ENCODE measurements around the gene CASP8AP2.
"Not testable (repeated sequence)": the region's sequence is repeated elsewhere in the genome, so short reads cannot be mapped to it uniquely, and the experiment has no call there.

CASP8AP2 gene

GRCh38 chr6:89829472-89830169 lies at the start of gene CASP8AP2:
Gene CASP8AP2 (plus strand): TSS chr6:89829880.
- peak; percentile 98 for DNase-seq (ENCODE audit: low read depth, low spot score)

DNA sequence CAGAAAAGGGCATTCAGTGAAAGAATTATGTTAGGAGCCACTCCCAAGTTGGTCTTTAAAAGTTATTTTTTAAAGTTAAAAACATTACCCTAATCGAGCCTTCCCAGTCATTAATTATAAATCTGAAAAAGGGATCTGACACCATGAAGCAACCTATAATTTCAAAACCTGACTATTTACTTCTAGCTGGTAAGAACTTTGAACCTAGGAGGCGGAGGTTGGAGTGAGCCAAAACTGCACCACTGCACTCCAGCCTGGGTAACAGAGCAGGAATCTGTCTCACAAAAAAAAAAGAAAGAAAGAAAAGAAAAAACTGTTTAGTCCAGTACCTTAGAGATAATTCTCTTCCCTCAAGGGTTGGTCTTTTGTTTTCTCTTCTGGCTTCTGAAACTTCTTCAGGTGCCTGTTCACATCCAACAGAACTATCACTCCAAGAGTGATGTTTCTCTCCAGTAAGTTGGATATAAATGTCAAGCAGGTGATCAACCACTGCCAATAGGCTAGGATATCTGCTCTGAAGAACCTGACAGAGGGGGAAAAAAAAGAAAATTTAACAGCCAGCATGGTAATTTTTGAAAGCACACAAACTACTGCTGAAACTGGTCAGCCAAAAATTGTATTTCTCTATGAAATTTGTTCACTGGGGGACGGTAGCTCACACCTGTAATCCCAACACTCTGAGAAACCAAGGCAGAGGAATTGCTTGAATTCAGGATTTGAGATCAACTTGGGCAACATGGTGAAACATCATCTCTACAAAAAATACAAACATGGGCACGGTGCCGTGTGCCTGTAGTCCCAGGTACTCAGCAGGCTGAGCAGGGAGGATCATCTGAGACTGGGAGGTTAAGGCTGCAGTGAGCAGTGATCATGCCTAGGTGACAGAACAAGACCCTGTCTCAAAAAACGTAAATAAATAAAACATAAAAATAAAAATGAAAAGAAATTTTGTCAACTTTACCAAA lies 48.3 kb upstream of the CASP8AP2 start:
- DNase-seq (ENCODE audit: low read depth, low spot score): no peak

DNA sequence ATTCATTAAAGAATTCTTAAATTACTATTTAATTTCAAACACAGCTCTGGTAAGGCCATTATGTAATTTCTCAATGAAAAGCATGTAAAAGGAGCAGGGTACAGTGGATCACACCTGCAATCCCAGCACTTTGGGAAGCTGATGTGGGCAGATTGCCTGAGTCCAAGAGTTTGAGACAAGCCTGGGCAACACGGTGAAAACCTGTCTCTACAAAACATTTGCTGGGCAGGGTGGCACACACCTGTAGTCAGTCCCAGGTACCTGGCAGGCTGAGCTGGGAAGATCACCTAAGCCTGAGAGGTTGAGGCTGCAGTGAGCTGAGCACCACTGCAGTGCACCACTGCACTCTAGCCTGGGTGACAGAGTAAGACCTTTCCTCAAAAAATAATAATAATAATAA lies 47.5 kb upstream of the CASP8AP2 start:
- no peak for DNase-seq (ENCODE audit: low read depth, low spot score)

- DNase-seq (ENCODE audit: low read depth, low spot score): not testable (repeated sequence)
Measured at GRCh38 chr6:89783293-89783692, 46.4 kb upstream of the CASP8AP2 start.

GRCh38 chr6:89784838-89785237 lies 44.8 kb upstream of the CASP8AP2 start:
- DNase-seq (ENCODE audit: low read depth, low spot score): no peak

DNA sequence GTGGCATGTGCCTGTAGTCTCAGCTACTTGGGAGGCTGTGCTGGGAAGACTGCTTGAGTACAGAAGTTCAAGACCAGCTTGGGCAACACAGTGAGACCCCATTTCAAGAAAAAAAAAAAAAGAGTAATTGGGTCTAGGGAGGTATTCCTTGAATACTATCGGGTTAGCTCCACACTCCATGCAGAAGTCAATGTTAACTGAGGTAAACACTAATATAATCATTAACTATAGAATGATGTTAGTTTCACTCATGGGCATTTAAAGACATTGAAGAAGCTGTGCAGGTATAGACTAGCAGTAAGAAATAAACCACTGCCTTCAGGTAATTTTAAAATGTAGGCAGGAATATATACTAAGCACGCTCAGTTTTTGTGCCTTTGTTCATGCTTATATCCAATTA lies 42.7 kb upstream of the CASP8AP2 start:
- no peak for DNase-seq (ENCODE audit: low read depth, low spot score)

- no peak for DNase-seq (ENCODE audit: low read depth, low spot score)
Measured at GRCh38 chr6:89787660-89788328, 41.9 kb upstream of the CASP8AP2 start.

DNA sequence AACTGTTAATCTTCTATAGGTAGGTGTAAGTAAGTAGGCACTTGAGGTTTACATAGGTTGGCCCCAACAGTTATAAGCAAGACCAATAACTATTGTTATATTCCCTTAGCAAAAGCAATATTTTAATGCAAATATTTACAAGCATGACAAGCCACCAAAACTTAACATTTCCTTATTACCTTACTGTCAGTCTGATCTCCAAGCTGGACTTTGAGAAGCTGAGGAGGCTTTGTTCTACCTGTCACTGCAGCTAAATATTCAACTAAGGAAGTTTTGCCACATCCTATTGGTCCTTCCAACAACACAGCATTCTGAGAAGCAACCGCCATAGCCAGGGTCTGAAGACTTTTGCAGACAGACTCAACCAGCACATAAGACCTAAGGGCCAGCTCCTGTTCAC lies 39.7 kb upstream of the CASP8AP2 start:
- DNase-seq (ENCODE audit: low read depth, low spot score): no peak

DNA sequence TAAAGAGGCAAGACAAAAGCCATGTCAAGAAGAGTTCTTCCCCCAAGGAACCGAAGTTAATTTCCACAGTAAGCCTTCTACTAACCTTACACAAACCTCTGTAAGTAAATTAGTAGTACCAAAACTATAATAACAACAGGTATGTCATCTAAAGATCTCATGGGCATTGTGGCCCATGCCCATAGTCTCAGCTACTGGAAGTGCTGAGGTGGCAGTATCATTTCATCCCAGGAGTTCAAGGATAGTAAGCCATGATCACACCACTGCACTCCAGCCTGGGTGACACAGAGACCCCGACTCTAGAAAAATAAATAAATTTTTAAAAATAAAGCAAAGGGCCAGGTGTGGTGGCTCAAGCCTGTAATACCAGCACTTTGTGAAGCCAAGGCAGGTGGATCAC lies 39.3 kb upstream of the CASP8AP2 start:
- DNase-seq (ENCODE audit: low read depth, low spot score): no peak

DNA sequence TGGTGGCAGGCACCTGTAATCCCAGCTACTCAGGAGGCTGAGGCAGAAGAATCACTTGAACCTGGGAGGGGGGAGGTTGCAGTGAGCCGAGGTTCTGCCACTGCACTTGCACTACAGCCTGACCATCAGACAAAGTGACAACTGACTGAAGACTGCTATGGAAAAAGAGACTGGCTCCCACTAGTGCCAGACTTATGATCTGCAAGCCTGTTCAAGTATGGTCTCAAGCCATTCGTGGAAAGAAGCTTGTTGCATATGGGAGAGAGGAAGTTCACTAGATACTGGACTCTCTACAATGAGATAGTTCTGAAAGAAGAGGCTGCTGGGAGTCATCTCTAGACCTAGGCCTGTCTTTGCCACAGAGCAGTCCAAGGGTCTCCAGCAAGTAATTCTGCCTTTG lies 36.8 kb upstream of the CASP8AP2 start:
- DNase-seq (ENCODE audit: low read depth, low spot score): no peak

- DNase-seq (ENCODE audit: low read depth, low spot score): peak; percentile 20
Measured at GRCh38 chr6:89793586-89793985, 36.1 kb upstream of the CASP8AP2 start.

GRCh38 chr6:89794324-89794723 lies 35.4 kb upstream of the CASP8AP2 start:
- DNase-seq (ENCODE audit: low read depth, low spot score): no peak

DNA sequence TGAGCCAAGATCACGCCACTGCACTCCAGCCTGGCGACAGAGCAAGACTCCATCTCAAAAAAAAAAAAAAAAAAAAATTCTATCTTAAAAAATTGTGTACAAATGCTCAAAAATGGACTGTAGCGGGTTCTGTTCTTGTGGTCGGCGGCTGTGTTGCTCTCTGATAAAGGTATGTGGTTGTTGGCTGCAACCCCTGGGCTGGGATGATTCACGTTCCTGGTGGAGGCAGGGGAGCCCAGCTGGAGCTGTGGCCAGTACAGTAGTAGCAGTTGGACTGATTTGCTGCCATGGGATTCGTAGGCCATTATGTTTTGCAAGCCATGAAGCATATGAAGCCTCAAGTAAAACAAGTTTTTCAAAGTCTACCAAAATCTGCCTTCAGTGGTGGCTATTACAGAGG lies 32.4 kb upstream of the CASP8AP2 start:
- peak; percentile 61 for DNase-seq (ENCODE audit: low read depth, low spot score)

DNA sequence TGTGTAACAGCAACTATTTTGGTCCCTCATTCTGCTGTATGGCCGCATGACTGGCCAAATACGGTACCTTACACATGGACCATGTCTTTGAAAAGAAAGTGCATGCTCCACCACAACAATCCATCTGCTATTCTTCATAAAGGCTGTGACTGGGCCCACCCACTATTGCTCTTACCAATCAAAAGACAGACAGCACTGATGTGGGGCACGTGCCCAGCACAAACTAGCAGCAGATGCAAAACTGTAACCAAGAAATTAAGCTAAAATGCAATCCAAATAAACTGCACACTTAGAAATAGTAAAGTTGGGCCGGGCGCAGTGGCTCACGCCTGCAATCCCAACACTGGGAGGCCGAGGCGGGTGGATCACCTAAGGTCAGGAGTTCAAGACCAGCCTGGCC lies 30.6 kb upstream of the CASP8AP2 start:
- no peak for DNase-seq (ENCODE audit: low read depth, low spot score)

DNA sequence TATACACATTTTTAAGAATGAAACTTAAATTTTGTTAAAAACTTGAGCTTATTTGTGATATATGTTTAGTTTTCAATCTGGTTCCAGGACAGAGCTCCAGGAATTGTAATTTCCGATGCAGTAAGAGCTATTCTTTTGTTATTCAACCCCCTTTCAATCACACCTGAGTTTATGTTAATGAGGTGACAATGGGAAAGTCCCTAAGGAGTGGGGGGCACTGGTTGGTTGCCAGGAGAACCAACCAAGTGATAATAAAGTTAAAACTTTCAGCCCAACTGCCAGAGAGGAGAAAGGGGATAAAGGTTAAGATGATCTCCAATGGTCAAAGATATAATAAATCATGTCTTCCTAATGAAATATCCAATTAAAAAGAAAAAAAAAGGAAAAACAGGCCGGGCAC lies 29.9 kb upstream of the CASP8AP2 start:
- no peak for DNase-seq (ENCODE audit: low read depth, low spot score)

DNA sequence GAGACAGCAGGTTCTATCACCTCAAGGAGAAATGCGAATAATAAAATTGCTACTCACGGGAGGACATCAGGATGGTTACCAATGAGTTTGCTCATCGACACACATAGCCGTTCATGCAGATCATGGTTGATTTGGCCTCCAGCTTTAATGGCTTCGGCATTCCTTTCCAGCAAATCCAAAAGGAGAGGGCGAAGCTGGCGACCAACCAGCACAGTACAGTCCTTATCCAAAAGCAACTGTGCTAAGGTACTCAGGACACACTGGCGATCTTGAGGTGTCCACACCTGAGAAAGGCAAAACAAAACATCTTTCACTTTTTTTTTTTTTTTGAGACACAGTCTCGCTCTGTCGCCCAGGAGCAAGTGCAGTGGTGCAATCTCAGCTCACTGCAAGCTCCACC lies 26.4 kb upstream of the CASP8AP2 start:
- DNase-seq (ENCODE audit: low read depth, low spot score): no peak

- DNase-seq (ENCODE audit: low read depth, low spot score): no peak
Measured at GRCh38 chr6:89805814-89806371, 23.8 kb upstream of the CASP8AP2 start.

- DNase-seq (ENCODE audit: low read depth, low spot score): no peak
Measured at GRCh38 chr6:89807581-89807980, 22.1 kb upstream of the CASP8AP2 start.

DNA sequence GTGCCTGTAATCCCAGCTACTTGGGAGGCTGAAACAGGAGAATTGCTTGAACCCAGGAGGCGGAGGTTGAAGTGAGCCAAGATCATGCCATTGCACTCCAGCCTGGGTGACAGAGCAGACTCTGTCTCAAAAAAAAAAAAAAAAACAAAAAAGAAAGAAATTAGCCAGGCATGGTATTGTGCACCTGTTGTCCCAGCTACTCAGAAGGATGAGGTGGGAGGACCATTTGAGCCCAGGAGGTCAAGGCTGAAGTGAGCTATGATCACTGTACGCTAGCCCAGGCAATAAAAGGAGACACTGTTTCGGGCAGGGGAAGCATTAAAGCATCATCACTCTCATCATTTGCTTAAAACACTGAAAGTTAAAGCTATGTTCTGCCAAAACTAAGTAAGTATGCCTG lies 16.3 kb upstream of the CASP8AP2 start:
- DNase-seq (ENCODE audit: low read depth, low spot score): not testable (repeated sequence)

- no peak for DNase-seq (ENCODE audit: low read depth, low spot score)
Measured at GRCh38 chr6:89817481-89817880, 12.2 kb upstream of the CASP8AP2 start.

DNA sequence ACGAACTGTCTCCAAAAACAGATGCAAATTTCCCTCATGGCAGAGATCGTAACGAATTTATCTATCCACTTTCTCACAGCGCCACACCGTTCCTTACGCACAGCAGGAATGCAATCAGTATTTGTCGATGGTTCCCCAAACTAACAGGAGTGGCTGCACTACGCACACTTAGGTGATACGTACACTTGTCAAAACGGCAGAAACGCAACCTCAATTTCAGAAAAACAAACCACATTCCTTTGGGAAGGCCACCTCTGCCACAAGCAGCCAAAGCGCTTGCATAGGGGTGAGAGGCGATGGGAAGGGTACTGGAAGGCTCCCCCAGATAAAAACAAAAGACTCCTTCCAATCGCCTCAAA lies 10.7 kb upstream of the CASP8AP2 start:
- DNase-seq (ENCODE audit: low read depth, low spot score): no peak

All from smooth muscle cell of the brain vasculature (primary cell).